ENCODE measurements around the gene CLTRN. TPM values are rescaled to one million over a fixed set of nuclear protein-coding genes. Genes with fewer than 3 reads are reported as not detected.
"Not testable (repeated sequence)": the region's sequence is repeated elsewhere in the genome, so short reads cannot be mapped to it uniquely, and the experiment has no call there.

Gene CLTRN
- polyA plus RNA-seq, 3 donors, result 0.51 to 1.6 (median 0.79) TPM

- no peak overlapping the region for H3K27ac ChIP-seq (ENCODE audit: low read depth, low read length)
- WGBS, 3 donors, result 75 to 91% (median 86%) methylated on average over 4 of the region's 4 CpGs
Observed at GRCh38 chrX:15672881-15673280, 8.3 kb upstream of the CLTRN start.

DNA sequence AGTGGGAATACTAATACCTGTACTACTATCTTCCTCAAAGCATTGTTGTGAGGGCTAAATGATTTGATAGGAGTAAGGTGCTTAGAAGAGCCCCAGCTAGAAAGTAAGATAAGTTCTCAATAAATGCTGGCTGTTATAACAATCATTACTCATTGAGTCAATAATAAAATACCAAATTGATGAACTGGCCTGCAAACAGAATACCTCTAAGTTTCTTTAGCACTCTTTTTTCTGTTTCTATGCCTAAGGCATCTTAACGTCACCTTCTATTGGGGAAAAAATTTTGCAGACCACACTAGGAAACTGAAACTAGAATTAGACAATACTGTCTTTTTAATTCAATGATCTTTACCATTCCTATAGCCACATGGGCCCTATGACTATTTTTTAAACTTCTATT lies 1.2 kb downstream of the CLTRN start:
- no peak overlapping the region for H3K27ac ChIP-seq (ENCODE audit: low read depth, low read length)
- WGBS, 3 donors, result 62 to 91% (median 80%) methylated on average over 1 of the region's 1 CpG

GRCh38 chrX:15654804-15655203 lies 9.8 kb downstream of the CLTRN start:
- H3K27ac ChIP-seq (ENCODE audit: low read depth, low read length), result not testable (repeated sequence)
- WGBS, 3 donors, result 59 to 87% (median 76%) methylated on average over 3 to 5 of the region's 6 CpGs

DNA sequence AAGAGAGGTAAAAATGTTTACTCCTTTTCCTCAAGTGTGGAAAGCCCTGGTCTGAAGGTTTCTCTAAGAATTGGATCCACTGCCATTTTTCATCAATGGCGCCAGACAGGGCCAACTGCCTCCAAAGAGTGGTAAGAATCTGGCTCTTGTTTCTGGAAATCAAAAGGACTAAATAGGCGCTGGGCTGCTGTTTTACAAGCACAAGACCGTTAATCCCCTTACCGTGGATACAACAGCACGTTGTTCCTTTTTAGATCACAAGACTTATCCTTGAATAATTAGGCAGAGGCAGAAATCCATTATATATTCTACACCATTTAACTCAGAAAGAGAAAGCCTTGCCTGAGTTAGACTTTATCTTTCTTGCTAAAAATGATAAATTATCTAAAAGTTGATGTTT lies 10.6 kb downstream of the CLTRN start:
- no peak overlapping the region for H3K27ac ChIP-seq (ENCODE audit: low read depth, low read length)
- 71 to 88% (median 88%) methylated on average over 5 of the region's 5 CpGs for WGBS, 3 donors

DNA sequence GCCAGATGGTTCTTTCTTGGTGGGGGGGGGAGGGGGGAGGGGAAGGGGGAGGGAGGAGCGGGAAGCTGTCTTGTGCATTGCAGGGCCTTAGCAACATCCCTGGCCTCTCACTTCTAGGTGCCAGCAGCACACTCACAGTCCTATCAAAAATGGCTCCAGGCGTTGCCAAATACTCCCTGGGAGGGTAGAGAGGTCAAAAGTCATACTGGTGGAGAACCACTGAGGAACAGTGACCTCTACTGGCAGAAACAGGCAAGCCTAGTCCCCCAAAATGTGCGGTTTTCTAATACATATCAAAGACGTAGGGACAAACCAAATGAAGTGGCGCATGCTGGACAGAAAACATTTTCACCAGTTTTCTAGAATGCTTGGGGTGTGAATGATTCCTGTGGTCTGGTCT lies 17.1 kb downstream of the CLTRN start:
- no CpG with 5 or more reads among the region's 5 CpGs for WGBS, 3 donors

GRCh38 chrX:15646543-15646942 lies 18.1 kb downstream of the CLTRN start:
- 83 to 99% (median 93%) methylated on average over 21 to 27 of the region's 27 CpGs for WGBS, 3 donors
- H3K27ac ChIP-seq (ENCODE audit: low read depth, low read length), result no peak overlapping the region

More for the DNA sequence above, 17.1 kb downstream of the CLTRN start:
- not testable (repeated sequence) for H3K27ac ChIP-seq (ENCODE audit: low read depth, low read length)

DNA sequence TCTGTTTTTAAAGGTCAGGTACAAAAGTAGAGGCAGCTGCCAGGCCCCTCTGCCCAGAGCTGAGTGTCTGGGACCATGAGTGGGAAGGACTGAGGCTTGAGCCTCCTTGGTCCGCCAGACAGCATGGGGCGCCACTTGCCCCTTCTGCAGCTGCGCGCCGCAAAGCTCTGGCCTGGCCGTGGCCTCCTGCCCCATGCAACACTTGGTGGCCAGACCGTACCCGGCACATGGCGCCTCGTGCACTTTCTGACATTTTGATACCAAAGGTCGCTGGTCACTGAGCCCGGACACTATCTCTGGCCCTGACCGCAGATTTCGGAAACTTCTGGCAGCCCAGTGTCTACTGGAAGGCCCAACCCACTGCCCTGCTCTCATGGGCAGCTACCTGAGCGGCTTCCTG lies 18.6 kb downstream of the CLTRN start:
- 88 to 97% (median 89%) methylated on average over 7 to 15 of the region's 15 CpGs for WGBS, 3 donors
- no peak overlapping the region for H3K27ac ChIP-seq (ENCODE audit: low read depth, low read length)

DNA sequence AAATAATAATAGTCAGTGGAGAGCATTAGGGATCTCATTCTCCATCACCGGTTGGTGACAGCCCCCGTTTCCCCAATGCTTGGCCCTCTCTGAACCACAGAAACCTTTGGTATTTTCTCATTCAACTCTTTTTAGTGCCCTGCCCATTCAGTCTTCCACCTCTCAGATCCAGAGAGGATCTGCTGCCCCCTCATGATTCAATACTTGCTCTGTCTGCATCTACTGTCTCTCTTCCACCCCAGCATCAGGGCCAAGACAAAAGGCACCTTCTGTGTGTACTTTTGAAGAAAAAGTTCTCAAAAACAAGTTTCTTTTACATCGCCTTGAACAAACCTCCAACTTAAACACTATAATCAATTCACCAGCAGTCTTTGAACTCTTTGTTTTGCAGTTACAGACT lies 19.3 kb downstream of the CLTRN start:
- WGBS, 3 donors, result 77 to 85% (median 83%) methylated on average over 3 of the region's 3 CpGs
- no peak overlapping the region for H3K27ac ChIP-seq (ENCODE audit: low read depth, low read length)

GRCh38 chrX:15644560-15644872 lies 20.1 kb downstream of the CLTRN start:
- H3K27ac ChIP-seq (ENCODE audit: low read depth, low read length), result no peak overlapping the region
- 80 to 100% (median 100%) methylated on average over 1 of the region's 1 CpG for WGBS, 3 donors

GRCh38 chrX:15643786-15644559 lies 20.6 kb downstream of the CLTRN start:
- 84 to 89% (median 84%) methylated on average over 7 of the region's 7 CpGs for WGBS, 3 donors
- no peak overlapping the region for H3K27ac ChIP-seq (ENCODE audit: low read depth, low read length)

GRCh38 chrX:15631637-15632036 lies 33.0 kb downstream of the CLTRN start:
- no peak overlapping the region for H3K27ac ChIP-seq (ENCODE audit: low read depth, low read length)

DNA sequence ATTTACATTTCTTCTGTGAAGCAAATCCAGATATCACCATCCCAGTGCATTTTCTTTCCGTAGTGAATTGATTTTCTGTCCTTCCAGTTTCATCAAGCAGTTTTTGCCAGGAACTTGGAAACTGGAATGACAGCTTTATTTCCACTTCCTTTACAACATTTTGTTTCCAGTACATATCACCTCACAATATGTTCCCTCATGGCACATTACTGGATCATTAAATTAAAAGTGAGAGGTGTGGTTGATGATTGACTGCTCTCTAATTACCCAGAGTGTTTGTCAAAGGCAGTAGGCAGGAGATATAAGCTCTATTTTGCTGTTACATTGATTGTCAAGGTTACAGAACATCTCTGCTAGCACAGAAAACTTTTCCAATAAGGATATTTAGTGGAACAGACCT lies 41.6 kb downstream of the CLTRN start:
- WGBS, 3 donors, result 33 to 76% (median 76%) methylated on average over 1 of the region's 1 CpG
- no peak overlapping the region for H3K27ac ChIP-seq (ENCODE audit: low read depth, low read length)

DNA sequence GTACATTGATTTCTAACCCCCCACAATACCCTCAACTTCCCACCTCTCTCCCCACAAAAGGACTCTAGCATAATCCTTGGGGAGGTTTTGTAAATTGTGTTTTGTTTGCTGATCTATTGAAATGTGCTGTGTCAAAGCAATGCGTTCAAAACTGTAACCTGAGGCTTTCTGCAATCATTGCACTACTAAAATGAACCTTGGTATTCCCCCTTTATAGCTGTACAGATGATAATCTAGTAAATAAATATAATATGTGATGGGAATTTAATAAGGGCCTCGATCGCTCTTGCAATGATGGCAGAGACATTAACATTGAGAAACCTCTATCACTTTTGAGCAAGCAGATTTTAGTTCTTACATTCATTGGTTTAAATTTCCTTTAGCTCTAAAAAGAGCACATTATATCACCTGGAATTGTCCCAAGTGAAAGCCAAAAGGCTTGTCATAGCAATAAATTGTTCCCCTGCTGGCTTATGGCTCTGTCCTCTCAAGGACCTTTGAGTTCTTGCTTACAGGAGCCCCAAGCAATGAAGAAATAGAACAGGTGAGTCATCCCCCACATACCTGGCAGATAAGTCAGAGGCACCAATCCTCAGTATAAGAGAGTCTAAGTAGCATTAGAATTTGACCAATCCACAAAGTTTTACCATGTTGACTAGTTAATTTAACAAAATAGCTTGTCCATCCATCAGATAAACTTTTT lies 45.4 kb downstream of the CLTRN start:
- WGBS, 3 donors, result 70 to 86% (median 74%) methylated on average over 3 of the region's 3 CpGs
- no peak overlapping the region for H3K27ac ChIP-seq (ENCODE audit: low read depth, low read length)

- 83 to 90% (median 89%) methylated on average over 6 of the region's 6 CpGs for WGBS, 3 donors
- no peak overlapping the region for H3K27ac ChIP-seq (ENCODE audit: low read depth, low read length)
Observed at GRCh38 chrX:15617111-15617510, 47.5 kb downstream of the CLTRN start.

GRCh38 chrX:15616531-15616930 lies 48.1 kb downstream of the CLTRN start:
- 64 to 83% (median 75%) methylated on average over 3 of the region's 3 CpGs for WGBS, 3 donors
- no peak overlapping the region for H3K27ac ChIP-seq (ENCODE audit: low read depth, low read length)

- H3K27ac ChIP-seq (ENCODE audit: low read depth, low read length), result no peak overlapping the region
- whole genome bisulfite sequencing, 3 donors, result 33 to 77% (median 67%) methylated on average over 5 of the region's 5 CpGs
Observed at GRCh38 chrX:15607067-15607466, 57.5 kb downstream of the CLTRN start.

DNA sequence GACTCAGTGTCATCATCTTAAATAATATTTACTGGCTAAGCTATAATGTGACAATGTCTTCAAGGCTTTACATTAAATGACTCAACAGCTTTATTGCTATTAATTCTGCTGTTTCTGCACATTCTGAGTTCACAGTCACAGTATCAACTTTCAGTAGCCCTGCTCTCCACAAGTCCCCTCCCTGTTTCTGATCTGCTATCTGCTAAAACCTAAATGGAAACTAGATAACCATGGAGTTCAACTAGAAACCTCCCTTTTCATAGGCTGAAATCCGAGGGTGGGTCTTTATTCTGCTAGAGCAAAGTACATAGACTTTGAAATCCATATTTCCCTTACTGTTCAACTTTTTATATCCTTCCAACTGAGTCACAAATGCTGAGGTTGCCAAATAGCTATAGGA lies 58.5 kb downstream of the CLTRN start:
- WGBS, 3 donors, result 22 to 51% (median 33%) methylated on average over 1 of the region's 1 CpG
- no peak overlapping the region for H3K27ac ChIP-seq (ENCODE audit: low read depth, low read length)

DNA sequence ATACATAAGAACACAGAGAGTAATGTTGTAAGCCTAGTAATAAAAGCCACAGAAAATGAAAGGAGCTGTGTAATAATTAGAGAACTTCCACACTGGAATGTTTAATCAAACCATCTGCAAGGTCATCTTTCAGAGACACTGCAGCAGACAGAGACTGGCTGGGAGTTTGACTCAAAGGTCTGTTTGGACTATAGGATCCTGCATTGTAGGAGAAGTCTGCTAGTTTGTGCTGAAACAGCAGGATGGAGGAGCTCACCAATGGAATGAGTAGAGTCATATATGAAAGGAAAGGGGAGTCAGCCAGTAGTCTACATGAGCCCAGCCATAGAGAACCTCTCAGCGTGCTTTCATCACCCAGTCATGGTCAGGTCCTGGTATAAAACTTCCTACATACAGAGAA lies 59.4 kb downstream of the CLTRN start:
- H3K27ac ChIP-seq (ENCODE audit: low read depth, low read length), result no peak overlapping the region
- WGBS, 3 donors, result 63 to 96% (median 80%) methylated on average over 1 of the region's 1 CpG

GRCh38 chrX:15602761-15603160 lies 61.8 kb downstream of the CLTRN start:
- H3K27ac ChIP-seq (ENCODE audit: low read depth, low read length), result no peak overlapping the region
- WGBS, 3 donors, result 58 to 83% (median 80%) methylated on average over 5 of the region's 5 CpGs

- WGBS, 3 donors, result 69 to 85% (median 85%) methylated on average over 3 of the region's 3 CpGs
- no peak overlapping the region for H3K27ac ChIP-seq (ENCODE audit: low read depth, low read length)
Observed at GRCh38 chrX:15601932-15602331, 62.7 kb downstream of the CLTRN start.
